ENCODE measurements around the gene CCDC127.

Gene CCDC127

DNA sequence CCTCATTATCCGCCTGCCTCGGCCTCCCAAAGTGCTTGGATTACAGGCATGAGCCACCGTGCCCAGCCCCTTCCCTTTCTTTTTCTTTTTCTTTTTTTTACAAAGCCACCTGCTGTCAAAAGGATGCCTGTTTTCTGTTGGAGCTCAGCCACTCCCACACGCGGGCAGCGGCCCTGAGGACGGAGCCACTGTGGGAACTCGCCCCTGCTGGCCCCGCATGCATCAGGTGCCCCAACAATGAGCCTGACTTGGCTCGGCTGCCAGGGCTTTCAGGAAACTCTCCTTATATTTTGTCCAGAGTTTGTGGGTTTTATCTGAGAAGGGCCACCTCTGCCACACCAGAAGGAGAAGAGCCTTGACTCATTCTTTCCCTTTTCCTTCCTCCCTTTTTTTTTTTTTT is 63.7 kb downstream of the CCDC127 start:
- DNase-seq: no peak

DNA sequence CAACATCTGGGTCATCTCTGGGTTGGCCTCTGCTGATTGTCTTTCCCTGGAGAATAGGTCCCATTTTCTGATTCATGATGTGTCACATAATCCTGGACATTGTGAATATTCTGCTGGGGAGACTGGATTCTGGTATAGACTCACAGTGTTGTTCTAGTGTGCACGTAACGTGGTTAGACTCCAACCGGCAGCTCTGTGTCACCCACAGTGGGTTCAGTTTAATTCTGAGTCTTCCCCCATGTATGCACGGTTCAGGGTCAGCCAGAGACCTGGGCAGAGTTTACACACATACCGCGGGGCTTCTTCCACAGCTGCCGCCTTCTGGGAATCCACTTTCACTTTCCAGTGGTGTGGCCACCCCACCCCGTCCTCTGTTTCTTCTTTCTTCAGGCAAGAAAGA is 64.7 kb downstream of the CCDC127 start:
- DNase-seq: no peak

DNA sequence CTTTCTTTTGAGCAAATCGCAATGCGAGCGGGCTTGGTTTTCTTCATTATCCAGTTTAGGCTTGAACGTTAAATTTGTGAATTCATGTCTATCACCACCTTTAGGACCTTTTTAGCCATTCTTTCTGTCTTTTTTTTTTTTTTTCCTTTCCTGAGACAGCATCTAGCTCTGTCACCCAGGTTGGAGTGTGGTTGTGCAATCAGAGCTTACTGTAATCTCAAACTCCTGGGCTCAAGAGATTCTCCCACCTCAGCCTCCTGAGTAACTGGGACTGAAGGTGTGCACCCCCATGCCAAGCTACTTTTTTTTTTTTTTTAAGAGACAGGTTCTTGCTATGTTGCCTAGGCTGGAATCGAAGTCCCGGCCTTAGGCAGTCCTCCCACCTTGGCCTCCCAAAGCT is 65.9 kb downstream of the CCDC127 start:
- no peak for DNase-seq

DNA sequence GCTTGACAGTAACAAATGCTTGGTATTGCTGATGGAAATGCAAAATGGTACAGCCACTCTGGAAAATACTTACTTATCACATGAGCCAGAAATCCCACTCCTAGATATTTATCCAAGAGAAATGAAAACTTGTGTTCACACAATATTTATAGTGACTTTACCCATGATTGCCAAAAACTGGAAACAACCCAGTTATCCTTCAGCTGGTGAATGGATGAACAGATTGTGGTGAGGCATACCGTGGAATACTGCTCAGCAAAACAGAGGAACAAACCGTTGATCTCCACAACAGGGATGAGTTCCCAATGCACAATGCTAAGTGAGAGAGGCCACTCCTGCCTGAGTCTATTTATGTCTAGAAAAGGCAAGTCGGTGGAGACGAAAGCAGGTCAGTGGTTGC is 67.2 kb downstream of the CCDC127 start:
- DNase-seq: no peak

DNA sequence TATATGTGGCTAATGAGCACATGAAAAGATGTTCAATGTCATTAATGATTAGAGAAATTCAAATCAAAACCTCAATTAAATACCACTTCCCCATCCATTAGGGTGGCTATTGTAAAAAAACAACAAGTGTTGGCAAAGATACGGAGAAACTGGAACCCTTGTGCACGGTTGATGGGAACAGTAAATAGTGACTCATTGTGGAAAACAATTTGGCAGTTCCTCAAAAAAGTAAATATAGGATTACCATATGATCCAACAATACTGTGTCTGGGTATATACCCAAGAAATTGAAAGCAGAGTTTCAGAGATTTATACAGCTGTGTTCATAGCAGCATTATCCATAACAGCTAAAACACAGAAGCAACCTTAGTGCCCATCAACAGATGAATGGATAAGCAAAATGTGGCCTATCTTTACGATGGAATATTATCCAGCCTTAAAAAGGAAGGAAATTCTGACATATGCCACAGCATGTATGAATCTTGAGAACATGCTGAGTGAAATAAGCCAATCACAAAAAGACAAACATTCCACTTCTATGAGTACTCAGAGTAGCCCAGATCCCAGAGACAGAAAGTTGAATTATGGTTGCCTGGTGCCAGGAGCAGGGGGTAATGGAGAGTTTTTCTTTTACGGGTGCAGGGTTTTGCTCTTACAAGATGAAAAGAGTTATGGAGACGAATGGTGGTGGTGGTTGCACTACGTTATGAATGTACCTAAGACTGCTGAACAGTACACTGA is 68.0 kb downstream of the CCDC127 start:
- no peak for DNase-seq

DNA sequence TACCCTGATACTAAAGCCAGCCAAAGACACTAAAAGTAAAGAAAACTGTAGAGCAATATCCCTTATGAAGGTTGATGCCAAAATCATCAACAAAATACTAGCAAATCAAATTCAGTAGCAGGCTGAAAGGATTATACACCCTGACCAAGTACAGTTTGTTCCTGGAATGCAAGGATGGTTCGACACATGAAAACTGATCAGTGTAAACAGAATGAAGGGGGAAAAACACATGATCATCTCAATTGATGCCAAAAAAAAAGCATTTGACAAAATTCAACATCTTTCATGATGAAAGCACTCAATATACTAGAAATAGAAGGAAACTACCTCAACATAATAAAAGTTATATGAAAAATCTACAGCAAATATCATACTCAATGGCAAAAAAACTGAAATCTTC is 70.2 kb downstream of the CCDC127 start:
- DNase-seq: no peak

Measured in NCI-H2171 treated with DMSO at 0.1 percent for 48 hours (cell line).